Naive thymus-derived CD4-positive, alpha-beta T cell (primary cell): ENCODE data around the gene STAP2. TPM values are rescaled to one million over a fixed set of nuclear protein-coding genes. Genes with fewer than 3 reads are reported as not detected.

Experiments used
- ATAC-seq: fragments of 150-1000 bp; cut with Tn5 transposase; 2 replicates; pipeline ENCODE4 v1.10.0; 2021; ENCODE audit warnings: mild to moderate bottlenecking, moderate library complexity
- CTCF ChIA-PET: fragments of 350-600 bp; sonication (Branson Sonifier 250); formaldehyde crosslinking; loops from one replicate; lab custom pipeline; 2021; ENCODE audit warnings: antibody characterized with exemption; lab: Charles Lee
- POLR2A ChIA-PET: fragments of 350-600 bp; sonication (Branson Sonifier 250); formaldehyde crosslinking; loops from one replicate; lab custom pipeline; 2021; ENCODE audit warnings: antibody characterized with exemption, inconsistent platforms; lab: Charles Lee
- DNase-seq, 9 donors: peaks; one replicate each; pipeline versions ENCODE4 v3.0.0 to v3.0.0-alpha.2; 2020 to 2022; ENCODE audit warnings: mixed read lengths in 1 of 9
- H3K27ac ChIP-seq: one replicate; pipeline ENCODE4 v1.7.0; 2013; ENCODE audit warnings: mild to moderate bottlenecking, low read depth, low read length, moderate library complexity
- H3K27me3 ChIP-seq, 2 donors: one replicate each; pipeline ENCODE4 v1.7.0; 2013; ENCODE audit warnings: low read length in 2 of 2, mild to moderate bottlenecking in 2 of 2, moderate library complexity in 2 of 2; ENCODE audit not compliant: control insufficient read depth in 2 of 2, insufficient read depth in 2 of 2
- H3K36me3 ChIP-seq, 3 experiments: 1 replicate in 2 of 3; 2 replicates in 1 of 3; pipeline ENCODE4 v1.7.0; 2013; ENCODE audit warnings: low read length in 3 of 3, mild to moderate bottlenecking in 3 of 3, moderate library complexity in 1 of 3; ENCODE audit not compliant: insufficient read depth in 3 of 3, control insufficient read depth in 2 of 3
- H3K4me1 ChIP-seq, 2 donors: one replicate each; pipeline ENCODE4 v1.7.0; 2013; ENCODE audit warnings: low read length in 2 of 2, mild to moderate bottlenecking in 2 of 2, moderate library complexity in 1 of 2; ENCODE audit not compliant: control insufficient read depth in 2 of 2, insufficient read depth in 2 of 2
- H3K4me3 ChIP-seq: 2 replicates; pipeline ENCODE4 v1.7.0; 2013; ENCODE audit warnings: mild to moderate bottlenecking, low read length
- H3K9me3 ChIP-seq, 3 experiments: 1 replicate in 2 of 3; 2 replicates in 1 of 3; pipeline ENCODE4 v1.7.0; 2013; ENCODE audit warnings: low read length in 3 of 3; ENCODE audit not compliant: control insufficient read depth in 2 of 3
- H3K27ac Mint-ChIP-seq, 9 donors: one replicate each; pipeline ENCODE4 v1.8.0; 2020 to 2022; ENCODE audit warnings: mixed read lengths in 9 of 9, mild to moderate bottlenecking in 8 of 9, moderate library complexity in 5 of 9, inconsistent platforms in 2 of 9
- H3K27me3 Mint-ChIP-seq, 5 donors: one replicate each; pipeline ENCODE4 v1.8.0; 2021 to 2022; ENCODE audit warnings: mixed read lengths in 5 of 5, mild to moderate bottlenecking in 1 of 5
- H3K36me3 Mint-ChIP-seq, 5 donors: one replicate each; pipeline ENCODE4 v1.8.0; 2020 to 2022; ENCODE audit warnings: mixed read lengths in 5 of 5, mild to moderate bottlenecking in 3 of 5, inconsistent platforms in 1 of 5
- H3K4me1 Mint-ChIP-seq, 7 donors: one replicate each; pipeline ENCODE4 v1.8.0; 2020 to 2022; ENCODE audit warnings: mixed read lengths in 7 of 7, mild to moderate bottlenecking in 3 of 7, inconsistent platforms in 1 of 7
- H3K4me3 Mint-ChIP-seq, 10 donors: one replicate each; pipeline ENCODE4 v1.8.0; 2020 to 2022; ENCODE audit warnings: mild to moderate bottlenecking in 10 of 10, mixed read lengths in 10 of 10, moderate library complexity in 6 of 10, inconsistent platforms in 2 of 10
- H3K9me3 Mint-ChIP-seq, 11 donors: one replicate each; pipeline ENCODE4 v1.8.0; 2020 to 2022; ENCODE audit warnings: mixed read lengths in 11 of 11, mild to moderate bottlenecking in 4 of 11, inconsistent platforms in 1 of 11, moderate library complexity in 1 of 11
- intact Hi-C, 2 donors: fragments of 100-400 bp; cut with micrococcal nuclease; formaldehyde crosslinking; loops; one replicate each; pipeline ENCODE4 v1.15.1; 2023
- polyA plus RNA-seq, 2 donors: library from polyadenylated mRNA; unstranded; fragments of 300-500 nt; fragmentation: Illumina TruSeq; gene quantifications; one replicate each; pipeline ENCODE4 v1.2.3, GENCODE V29; 2021
- total RNA-seq, 6 experiments: library from RNA in 5 of 6; stranded (reverse) in 5 of 6; gene quantifications; 1 replicate in 5 of 6; 2 replicates in 1 of 6; pipeline ENCODE4 v1.2.3 and lab custom pipeline; 2021 to 2026

Gene STAP2
- total and polyA plus RNA-seq, 7 experiments from 2014 or later = 2.4 to 11.8 (median 4.5) TPM

- H3K27ac Mint-ChIP-seq = peak within 1 kb of the TSS; percentile 88 to 96 (median 93)
- Histone ChIP-seq H3K36me3 (peaks cover 0 to 9% (median 0%) of the 10 kb centered on the region in 3 experiments), H3K4me3 (peak within 1 kb of the TSS; percentile 69), H3K27me3 (no peaks in the 10 kb centered on the region), H3K9me3 (no peaks in the 10 kb centered on the region), H3K4me1 (peaks cover 4 to 28% of the 10 kb centered on the region in 2 donors), H3K27ac (peak within 1 kb of the TSS; percentile 73)
- DNase-seq (peak in 7 of 9 donors; percentile 25 to 46 (median 38)), ATAC-seq (peak; percentile 34)
- peaks cover 13 to 67% (median 41%) of the 10 kb centered on the region in 7 donors for H3K4me1 Mint-ChIP-seq
- ChIA-PET CTCF (interaction anchor here (0.7 to 2.2 kb wide), 4 partner anchors 19 to 78 kb away, joined by 3 to 11 read pairs (median 3); no protein-coding TSS in a partner anchor), POLR2A (interaction anchor here (0.7 to 3.5 kb wide), 9 partner anchors 20 to 694 kb away, joined by 3 to 29 read pairs (median 4); partner anchors contain the start of genes CHAF1A, MPND, MRPL54 and STAP2)
- H3K27me3 Mint-ChIP-seq = no peaks in the 10 kb centered on the region
- no peaks in the 10 kb centered on the region for H3K9me3 Mint-ChIP-seq
- intact Hi-C loops = loop anchor here (1.0 to 5.0 kb wide), 6 partner anchors 26 to 98 kb away; partner anchors contain the start of genes MPND (in 2 of the 2) and SH3GL1 (in 1 of the 2)
- H3K36me3 Mint-ChIP-seq = peaks cover 0 to 7% (median 0%) of the 10 kb centered on the region in 5 donors
- H3K4me3 Mint-ChIP-seq = peak within 1 kb of the TSS; percentile 84 to 98 (median 92)
Observed at GRCh38 chr19:4302243-4302640, 36.4 kb downstream of the STAP2 start, which contains the start of gene TMIGD2. TSS of gene TMIGD2 (minus strand) at chr19:4302389. CDS start at chr19:4302385, 4 bp downstream.

- H3K4me1 ChIP-seq = peaks cover 4 to 28% of the 10 kb centered on the region in 2 donors
- peak in 5 of 9 donors; percentile 9 to 35 (median 20) for DNase-seq
- no peaks in the 10 kb centered on the region for H3K27me3 ChIP-seq
- intact Hi-C loops = loop anchor here (1.0 to 5.0 kb wide), 6 partner anchors 27 to 99 kb away; partner anchors contain the start of genes MPND (in 2 of the 2) and SH3GL1 (in 1 of the 2)
- Mint-ChIP-seq H3K9me3 (no peaks in the 10 kb centered on the region), H3K36me3 (peaks cover 0 to 7% (median 0%) of the 10 kb centered on the region in 5 donors), H3K4me3 (peak overlapping the region; percentile 84 to 98 (median 92)), H3K27ac (peak overlapping the region; percentile 88 to 96 (median 93)), H3K27me3 (no peaks in the 10 kb centered on the region), H3K4me1 (peaks cover 13 to 70% (median 41%) of the 10 kb centered on the region in 7 donors)
- CTCF ChIA-PET = interaction anchor here (0.9 to 2.2 kb wide), 3 partner anchors 20 to 50 kb away, joined by 3 to 11 read pairs (median 3); no protein-coding TSS in a partner anchor
- peak overlapping the region; percentile 69 for H3K4me3 ChIP-seq
- POLR2A ChIA-PET = interaction anchor here (0.6 to 3.5 kb wide), 8 partner anchors 35 to 693 kb away, joined by 3 to 29 read pairs (median 4); partner anchors contain the start of genes CHAF1A, MPND and STAP2
- H3K27ac ChIP-seq = peak overlapping the region; percentile 73
- peaks cover 0 to 11% (median 0%) of the 10 kb centered on the region in 3 experiments for H3K36me3 ChIP-seq
- ATAC-seq = peak; percentile 39
- H3K9me3 ChIP-seq = no peaks in the 10 kb centered on the region
Observed at GRCh38 chr19:4301590-4302242, 36.9 kb downstream of the STAP2 start.

GRCh38 chr19:4300589-4300988, 38.0 kb downstream of the STAP2 start:
- DNase-seq (peak in 1 of 9 donors; percentile 6), ATAC-seq (no peak)
- Histone ChIP-seq H3K27me3 (no peaks in the 10 kb centered on the region), H3K36me3 (peaks cover 0 to 22% (median 0%) of the 10 kb centered on the region in 3 experiments), H3K9me3 (no peaks in the 10 kb centered on the region), H3K4me1 (peaks cover 4 to 28% of the 10 kb centered on the region in 2 donors), H3K27ac (no peak overlapping the region), H3K4me3 (no peak overlapping the region)
- CTCF ChIA-PET = interaction anchor here (0.6 to 1.0 kb wide), 2 partner anchors 34 to 53 kb away, joined by 3 read pairs; no protein-coding TSS in a partner anchor
- H3K4me3 Mint-ChIP-seq = peak overlapping the region; percentile 51 to 98 (median 90)
- intact Hi-C loops = loop anchor here (5.0 kb wide), 2 partner anchors 33 to 42 kb away; partner anchors contain the start of gene MPND (in 1 of the 2)
- no peaks in the 10 kb centered on the region for H3K27me3 Mint-ChIP-seq
- peaks cover 13 to 71% (median 41%) of the 10 kb centered on the region in 7 donors for H3K4me1 Mint-ChIP-seq
- H3K9me3 Mint-ChIP-seq = no peaks in the 10 kb centered on the region
- peak overlapping the region; percentile 73 to 96 (median 92) for H3K27ac Mint-ChIP-seq
- peaks cover 0 to 10% (median 0%) of the 10 kb centered on the region in 5 donors for H3K36me3 Mint-ChIP-seq
- POLR2A ChIA-PET = interaction anchor here (0.9 to 1.3 kb wide), 2 partner anchors 42 to 43 kb away, joined by 3 to 4 read pairs; partner anchors contain the start of gene MPND

- ATAC-seq (no peak), DNase-seq (no peak)
- H3K4me3 ChIP-seq = no peak overlapping the region
- H3K27me3 ChIP-seq = no peaks in the 10 kb centered on the region
- H3K4me1 Mint-ChIP-seq = peaks cover 13 to 62% (median 34%) of the 10 kb centered on the region in 7 donors
- peaks cover 0 to 16% (median 0%) of the 10 kb centered on the region in 5 donors for H3K36me3 Mint-ChIP-seq
- H3K27ac ChIP-seq = no peak overlapping the region
- H3K27me3 Mint-ChIP-seq = no peaks in the 10 kb centered on the region
- CTCF ChIA-PET = interaction anchor here (0.6 kb wide), 1 partner anchor 47 kb away, joined by 3 read pairs; no protein-coding TSS in a partner anchor
- peaks cover under 1 to 23% of the 10 kb centered on the region in 2 donors for H3K4me1 ChIP-seq
- POLR2A ChIA-PET = interaction anchor here (0.5 to 1.3 kb wide), 3 partner anchors 29 to 43 kb away, joined by 3 to 4 read pairs (median 3); no protein-coding TSS in a partner anchor
- H3K9me3 ChIP-seq = no peaks in the 10 kb centered on the region
- H3K36me3 ChIP-seq = peaks cover 0 to 34% (median 0%) of the 10 kb centered on the region in 3 experiments
- peak overlapping the region; percentile 29 to 92 (median 76) for H3K27ac Mint-ChIP-seq
- H3K4me3 Mint-ChIP-seq = peak overlapping the region in 9 of 10 donors; percentile 25 to 59 (median 44)
- H3K9me3 Mint-ChIP-seq = peaks cover 0 to 1% (median 0%) of the 10 kb centered on the region in 11 donors
- intact Hi-C loops = no loop called here
Observed at GRCh38 chr19:4298810-4299550, 39.6 kb downstream of the STAP2 start.

GRCh38 chr19:4297901-4298809, 40.5 kb downstream of the STAP2 start:
- CTCF ChIA-PET = interaction anchor here (0.6 kb wide), 1 partner anchor 48 kb away, joined by 3 read pairs; no protein-coding TSS in a partner anchor
- Mint-ChIP-seq H3K27me3 (no peaks in the 10 kb centered on the region), H3K4me1 (peaks cover 13 to 57% (median 29%) of the 10 kb centered on the region in 7 donors), H3K9me3 (peaks cover 0 to 1% (median 0%) of the 10 kb centered on the region in 11 donors), H3K36me3 (peaks cover 0 to 16% (median 0%) of the 10 kb centered on the region in 5 donors), H3K4me3 (peak overlapping the region in 6 of 10 donors; percentile 25 to 59 (median 38)), H3K27ac (peak overlapping the region in 8 of 9 donors; percentile 29 to 92 (median 79))
- no peaks in the 10 kb centered on the region for H3K9me3 ChIP-seq
- ATAC-seq (no peak), DNase-seq (no peak)
- intact Hi-C loops = no loop called here
- H3K4me1 ChIP-seq = peaks cover 0 to 15% of the 10 kb centered on the region in 2 donors
- H3K4me3 ChIP-seq = no peak overlapping the region
- POLR2A ChIA-PET = interaction anchor here (0.5 kb wide), 1 partner anchor 28 kb away, joined by 3 read pairs; no protein-coding TSS in a partner anchor
- H3K27ac ChIP-seq = no peak overlapping the region
- peaks cover 0 to 39% (median 0%) of the 10 kb centered on the region in 3 experiments for H3K36me3 ChIP-seq
- no peaks in the 10 kb centered on the region for H3K27me3 ChIP-seq
